HG03378 (cell line): ENCODE results near the gene C18orf32.
"Not testable (repeated sequence)": the region's sequence is repeated elsewhere in the genome, so short reads cannot be mapped to it uniquely, and the experiment has no call there.

Experiments
- ATAC-seq: cut with Tn5 transposase; IDR thresholded peaks from one replicate; pipeline ENCODE4 v1.9.1; 2021; ENCODE audit warnings: mild to moderate bottlenecking, moderate library complexity; ENCODE audit not compliant: unreplicated experiment

C18orf32 gene

DNA sequence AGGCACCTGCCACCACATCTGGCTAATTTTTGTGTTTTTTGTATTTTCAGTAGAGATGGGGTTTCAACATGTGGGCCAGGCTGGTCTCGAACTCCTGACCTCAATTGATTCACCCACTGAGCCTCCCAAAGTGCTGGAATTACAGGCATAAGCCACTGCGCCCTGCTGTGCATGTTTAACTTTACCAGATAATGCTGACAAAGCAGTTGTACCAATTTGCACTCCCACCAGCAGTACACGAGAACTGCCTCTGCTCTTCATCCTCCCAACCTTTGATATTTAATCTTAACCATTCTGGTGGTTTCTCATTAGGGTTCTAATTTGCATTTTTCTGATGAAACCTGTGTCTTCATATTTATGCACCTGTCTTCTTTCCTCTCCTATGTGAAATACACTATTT, 14.6 kb downstream of the C18orf32 start:
- ATAC-seq: no peak

DNA sequence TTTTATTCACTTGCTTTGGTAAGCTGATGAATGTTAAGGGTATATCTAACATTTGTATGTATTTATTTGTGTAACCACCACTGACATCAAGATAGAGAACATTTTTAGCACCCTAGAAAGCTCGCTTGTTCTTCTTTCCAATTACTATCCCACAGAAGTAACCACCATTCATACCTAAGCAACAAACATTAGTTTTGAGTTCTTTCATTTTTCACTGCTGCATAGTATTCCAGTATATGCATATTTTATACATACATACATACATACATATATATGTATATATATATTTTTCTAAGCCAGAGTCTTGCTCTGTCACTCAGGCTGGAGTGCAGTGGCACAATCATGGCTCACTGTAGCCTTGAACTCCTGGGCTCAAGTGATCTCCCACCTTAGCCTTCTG, 15.5 kb downstream of the C18orf32 start:
- no peak for ATAC-seq

DNA sequence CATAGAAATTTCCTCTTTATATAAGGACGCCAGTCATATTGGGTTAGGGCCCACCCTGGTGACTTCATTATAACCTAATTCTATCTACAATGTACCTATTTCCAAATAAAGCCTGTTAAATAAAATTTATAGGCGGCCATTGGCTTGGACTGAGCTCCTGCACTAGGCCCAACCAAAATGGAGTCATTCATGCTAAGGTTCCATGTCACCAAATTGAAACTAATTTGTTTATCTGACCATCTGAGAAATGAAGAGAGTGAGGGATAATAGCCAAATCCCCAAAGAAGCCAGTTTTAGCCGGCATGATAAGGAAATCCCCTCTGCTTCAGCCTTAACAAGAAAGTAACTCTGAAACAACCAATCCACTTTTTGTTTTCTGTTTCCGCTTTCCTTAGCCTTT, 19.4 kb downstream of the C18orf32 start:
- no peak for ATAC-seq

DNA sequence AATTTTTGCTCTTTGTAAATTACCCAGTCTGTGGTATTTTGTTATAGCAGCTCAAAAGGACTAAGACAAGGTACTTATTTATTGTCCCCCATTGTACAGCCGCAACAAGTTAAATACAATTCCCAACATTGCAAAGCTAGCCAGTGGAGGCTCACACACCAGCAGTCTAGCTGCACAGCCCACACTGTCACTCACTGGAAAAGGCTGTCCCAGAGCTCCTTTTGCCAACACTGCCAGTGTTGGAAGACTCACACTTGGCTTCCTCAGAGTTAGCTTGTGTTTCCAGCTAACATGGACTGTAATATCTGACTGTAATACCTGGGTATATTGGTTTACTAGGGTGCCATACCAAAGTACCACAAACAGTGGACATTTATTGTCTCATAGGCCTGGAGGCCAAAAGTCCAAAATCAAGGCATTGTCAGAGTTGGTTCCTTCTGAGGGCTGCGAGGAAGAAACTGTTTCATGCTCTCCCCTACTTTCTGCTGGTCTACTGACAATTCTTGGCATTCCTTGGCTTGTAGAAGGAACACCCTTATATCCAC, 19.9 kb downstream of the C18orf32 start:
- no peak for ATAC-seq

DNA sequence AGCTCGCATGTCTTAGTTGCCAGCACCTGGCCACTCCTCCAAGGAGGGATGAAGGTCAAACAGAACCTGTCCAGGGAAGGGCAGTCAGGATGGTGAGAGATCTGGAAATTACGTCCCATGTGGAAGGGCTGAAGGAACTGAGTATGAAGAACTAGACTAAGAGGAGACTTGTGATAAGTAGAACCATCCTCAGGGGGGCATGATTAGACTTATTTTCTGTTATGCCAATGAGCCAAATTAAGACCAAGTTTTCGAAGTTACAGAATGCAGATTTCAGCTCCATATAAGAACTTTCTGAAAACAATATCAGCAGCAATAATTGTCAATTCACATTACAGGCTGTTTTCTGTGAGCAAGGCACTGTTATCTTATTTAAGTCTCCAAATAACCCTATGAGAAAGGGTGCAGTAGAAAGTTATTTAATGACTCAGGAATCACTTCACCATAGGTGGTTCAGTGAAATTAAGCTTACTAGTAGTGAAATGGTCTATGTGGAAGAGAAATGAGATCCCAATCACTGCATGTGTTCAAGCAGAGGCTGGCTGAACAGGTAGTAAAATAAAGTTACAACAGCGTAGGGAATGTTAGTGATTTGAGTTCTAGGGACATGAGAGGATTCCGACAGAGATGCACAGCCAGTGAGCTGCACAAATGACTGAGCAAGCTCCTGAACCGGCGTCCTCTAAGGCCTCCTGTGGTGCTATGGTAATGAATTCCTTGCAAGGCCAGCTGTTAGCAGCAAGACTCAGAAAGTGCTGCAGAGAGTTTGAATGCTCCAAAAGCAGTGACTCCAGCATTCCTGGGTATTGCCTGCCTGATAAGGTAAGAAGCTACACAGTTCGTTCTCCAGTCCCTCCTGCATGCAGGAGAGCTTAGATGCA, 22.1 kb downstream of the C18orf32 start:
- no peak for ATAC-seq

DNA sequence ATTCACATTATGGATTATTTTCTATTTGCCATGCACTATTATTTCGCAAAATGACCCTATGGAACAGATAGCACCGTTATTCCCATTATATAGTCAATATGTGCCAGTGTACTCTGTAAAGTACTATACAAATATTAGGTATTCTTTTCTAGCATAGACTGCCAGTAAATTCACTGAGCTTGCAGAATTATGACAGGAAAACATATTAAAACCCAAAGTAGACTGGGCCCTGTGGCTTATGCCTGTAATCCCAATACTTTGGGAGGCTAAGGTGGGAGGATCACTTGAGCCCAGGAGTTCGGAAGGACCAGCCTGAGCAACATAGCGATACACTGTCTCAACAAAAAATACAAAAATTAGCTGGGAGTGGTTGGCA, 25.4 kb downstream of the C18orf32 start:
- no peak for ATAC-seq

DNA sequence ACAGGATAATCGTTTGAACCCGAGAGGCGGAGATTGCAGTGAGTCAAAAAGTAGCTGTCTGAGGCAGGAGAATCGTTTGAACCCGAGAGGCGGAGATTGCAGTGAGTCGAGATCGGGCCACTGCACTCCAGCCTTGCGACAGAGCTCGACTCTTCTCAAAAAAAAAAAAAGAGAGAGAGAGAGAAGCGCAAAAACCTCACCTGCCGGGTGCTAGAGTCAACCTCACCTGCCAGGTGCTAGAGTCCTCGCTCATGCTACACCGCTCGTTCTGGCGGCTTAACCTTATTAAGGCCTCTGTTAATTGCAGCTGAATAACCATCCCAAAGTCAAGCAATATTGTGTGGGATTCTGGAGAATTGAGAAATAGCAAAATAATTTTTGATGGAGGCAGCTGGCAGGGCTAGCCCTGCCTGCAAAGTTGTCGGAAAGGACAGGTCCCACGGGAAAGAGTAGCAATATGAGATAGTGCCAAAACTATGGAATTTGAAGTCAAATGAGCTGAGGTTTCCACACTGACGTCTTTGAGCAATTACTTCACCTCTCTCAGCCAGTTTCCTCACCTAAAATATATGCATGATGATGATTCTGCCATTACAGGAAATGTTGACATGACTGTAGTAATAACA, 25.9 kb downstream of the C18orf32 start:
- no peak for ATAC-seq

DNA sequence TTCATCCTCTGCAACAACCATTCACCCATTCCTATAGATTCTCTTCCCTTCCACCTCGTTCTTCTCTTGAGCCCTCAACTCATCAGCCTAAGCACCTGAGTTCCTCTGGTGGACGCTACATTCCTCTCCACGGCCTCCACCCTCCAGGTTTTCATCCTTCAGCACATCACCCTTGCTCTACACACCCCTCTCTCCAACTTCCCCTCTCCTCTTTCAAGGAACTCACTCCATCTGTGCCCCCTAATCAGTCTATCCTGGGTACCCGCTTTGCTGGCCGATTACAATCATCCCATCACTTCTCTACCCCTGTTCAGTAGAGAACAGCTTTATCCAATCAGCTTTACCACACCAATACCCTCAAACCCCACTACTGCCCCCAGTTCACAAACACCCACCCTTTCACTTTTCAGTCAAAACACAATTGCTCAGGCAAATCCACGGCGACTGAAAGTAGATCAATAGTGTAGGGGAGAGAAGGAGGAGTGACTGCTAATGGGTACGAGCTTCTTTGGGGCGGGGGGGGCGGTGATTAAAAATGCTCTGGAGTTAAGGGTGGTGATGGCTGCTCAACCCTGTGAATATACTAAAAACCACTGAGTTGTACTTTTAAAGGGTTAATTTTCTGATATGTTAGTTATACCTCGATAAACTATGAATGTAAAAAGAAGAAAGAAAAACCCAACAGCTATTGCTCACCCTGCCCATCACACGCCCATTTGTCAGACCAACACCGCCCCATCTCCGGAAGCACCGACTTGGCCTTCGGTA, 27.4 kb downstream of the C18orf32 start:
- ATAC-seq: peak; percentile 22

DNA sequence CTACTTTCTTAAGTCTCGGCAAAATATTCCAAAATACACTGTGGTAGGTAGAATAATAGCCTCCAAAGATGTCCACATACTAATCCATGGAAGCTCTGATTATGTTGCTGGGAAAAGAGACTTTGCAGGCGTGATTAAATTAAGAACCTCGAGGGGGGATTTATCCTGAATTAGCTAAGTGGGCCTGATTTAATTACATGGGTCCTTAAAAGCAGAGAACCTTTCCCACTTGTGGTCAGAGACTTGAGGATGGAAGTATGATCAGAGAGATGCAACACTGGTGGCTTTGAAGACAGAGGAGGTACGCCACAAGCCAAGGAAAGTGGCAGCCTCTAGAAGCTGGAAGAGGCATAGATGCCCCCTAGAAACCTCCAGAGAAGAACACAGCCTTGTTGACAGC, 29.4 kb downstream of the C18orf32 start:
- ATAC-seq: no peak

DNA sequence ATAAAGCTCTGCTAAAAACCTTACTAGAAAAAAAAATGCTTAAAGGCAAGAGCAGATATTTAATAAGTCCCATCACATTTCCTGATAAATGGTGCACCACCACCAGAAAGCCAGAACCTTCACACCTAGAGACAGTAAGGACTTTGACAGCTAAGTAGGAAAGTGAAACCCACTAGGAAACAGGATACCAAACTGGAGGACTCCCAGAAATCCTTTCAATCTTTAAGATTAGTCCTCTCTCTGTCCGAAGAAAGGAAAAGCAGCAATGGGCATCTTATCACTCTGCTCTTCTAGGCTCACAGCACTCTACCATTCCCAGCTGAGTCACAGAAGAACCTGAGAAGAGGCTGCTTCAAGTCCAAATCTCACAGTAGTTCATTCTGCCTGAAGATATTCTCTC, 30.2 kb downstream of the C18orf32 start:
- ATAC-seq: no peak

DNA sequence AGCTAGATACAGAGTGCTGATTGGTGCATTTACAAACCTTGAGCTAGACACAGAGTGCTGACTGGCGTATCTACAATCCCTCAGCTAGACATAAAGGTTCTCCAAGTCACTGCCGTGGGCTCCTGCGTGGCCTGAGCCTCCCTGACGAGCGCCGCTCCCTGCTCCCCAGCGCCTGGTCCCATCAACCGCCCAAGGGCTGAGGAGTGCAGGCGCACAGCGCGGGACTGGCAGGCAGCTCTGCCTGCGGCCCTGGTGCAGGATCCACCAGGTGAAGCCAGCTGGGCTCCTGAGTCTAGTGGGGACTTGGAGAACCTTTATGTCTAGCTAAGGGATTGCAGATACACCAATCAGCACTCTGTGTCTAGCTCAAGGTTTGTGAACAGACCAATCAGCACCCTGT, 34.5 kb downstream of the C18orf32 start:
- ATAC-seq: not testable (repeated sequence)

DNA sequence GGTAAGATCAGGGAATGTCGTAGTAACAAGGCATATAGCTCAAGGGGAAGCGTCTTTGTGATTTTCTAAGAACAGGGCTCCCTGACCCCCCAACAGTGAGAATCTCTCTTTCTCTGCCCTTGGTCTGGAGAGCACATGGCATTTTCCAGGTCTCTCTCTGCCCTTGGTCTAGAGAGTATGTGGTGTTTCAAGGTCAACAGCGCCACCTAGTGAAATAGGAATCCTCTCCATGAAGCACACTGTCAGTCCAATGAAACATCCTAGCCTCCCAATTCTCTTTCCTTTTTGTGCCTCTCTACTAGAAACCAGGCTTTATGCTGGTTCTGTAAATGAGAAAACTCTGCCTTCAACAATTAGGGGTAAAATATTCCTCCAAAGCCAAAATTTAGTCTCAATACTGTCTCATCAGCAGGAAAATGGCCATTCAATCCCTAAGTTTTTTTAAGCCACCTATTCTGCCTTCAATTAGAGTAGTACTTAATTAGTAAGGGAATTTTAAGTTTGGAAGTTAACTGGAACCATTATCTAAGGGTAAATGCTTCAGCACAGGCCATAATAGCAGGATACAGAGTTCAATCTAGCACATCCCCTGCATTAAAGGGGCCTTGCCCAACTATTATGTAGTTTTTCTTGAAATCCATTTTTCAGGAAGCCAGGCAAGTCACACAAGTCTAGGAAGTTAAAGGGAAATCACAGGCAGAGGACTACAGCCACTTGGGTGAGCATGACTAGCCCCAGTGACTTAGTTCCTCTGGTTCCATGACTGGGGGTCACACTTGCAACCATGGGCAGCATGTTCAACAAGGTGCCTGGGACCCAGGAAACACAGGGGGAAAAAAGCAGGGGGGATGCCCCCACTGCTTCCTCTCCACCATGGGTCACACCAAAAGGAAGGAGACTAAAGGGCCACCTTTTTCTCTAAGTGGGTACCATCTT, 39.0 kb downstream of the C18orf32 start:
- no peak for ATAC-seq

DNA sequence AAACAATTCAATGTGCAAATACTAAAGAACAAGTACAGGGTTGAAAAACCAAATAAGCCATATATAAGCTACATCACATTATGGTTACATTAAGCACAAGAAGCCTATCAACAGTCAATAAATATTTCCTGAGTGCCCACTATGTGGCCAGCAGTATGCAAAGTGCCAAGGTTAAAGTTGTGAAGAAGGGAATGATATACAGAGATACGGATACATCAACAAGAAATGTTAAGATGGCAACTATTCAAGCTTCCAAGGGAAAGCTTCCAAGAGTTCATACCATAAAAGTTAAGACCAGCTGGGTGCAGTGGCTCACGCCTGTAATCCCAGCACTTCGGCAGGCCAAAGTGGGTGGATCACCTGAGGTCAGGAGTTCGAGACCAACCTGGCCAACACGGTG, 40.6 kb downstream of the C18orf32 start:
- ATAC-seq: no peak

DNA sequence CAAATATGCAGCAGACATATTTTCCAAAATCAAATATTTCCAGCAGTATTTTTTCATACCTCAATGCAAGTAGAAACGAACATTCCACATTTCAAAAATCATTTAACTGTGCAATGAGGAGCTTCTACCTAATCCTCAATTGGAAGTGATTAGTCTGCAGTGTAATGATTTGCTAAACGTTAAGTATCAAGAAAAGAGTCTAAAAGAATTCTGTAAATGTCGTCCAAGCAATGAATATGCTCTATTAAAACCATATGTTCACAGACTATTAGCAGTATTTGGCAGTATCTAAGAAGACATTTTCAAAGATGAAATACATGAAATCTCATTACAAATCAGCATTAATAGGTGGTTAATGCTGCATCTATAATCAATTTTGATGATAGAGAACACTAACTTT, 42.5 kb downstream of the C18orf32 start:
- ATAC-seq: no peak

DNA sequence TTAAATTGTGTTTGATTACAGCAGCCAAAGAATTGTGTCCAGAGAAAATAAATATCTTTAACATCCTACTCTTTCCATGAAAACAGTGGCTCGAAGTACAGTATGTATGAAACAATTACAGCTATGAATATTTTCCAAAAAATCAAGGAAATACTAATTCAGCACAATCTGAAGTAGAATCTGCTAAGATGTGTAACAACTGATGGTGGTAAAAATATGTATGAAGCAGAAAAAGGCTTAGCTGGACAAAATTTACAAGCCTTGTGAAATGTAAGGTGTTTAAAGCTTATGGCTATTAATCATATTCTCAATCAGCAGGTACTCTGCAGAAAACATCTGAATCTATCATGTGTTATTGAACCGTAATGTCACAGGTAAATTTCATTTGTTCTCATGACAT, 43.2 kb downstream of the C18orf32 start:
- no peak for ATAC-seq

DNA sequence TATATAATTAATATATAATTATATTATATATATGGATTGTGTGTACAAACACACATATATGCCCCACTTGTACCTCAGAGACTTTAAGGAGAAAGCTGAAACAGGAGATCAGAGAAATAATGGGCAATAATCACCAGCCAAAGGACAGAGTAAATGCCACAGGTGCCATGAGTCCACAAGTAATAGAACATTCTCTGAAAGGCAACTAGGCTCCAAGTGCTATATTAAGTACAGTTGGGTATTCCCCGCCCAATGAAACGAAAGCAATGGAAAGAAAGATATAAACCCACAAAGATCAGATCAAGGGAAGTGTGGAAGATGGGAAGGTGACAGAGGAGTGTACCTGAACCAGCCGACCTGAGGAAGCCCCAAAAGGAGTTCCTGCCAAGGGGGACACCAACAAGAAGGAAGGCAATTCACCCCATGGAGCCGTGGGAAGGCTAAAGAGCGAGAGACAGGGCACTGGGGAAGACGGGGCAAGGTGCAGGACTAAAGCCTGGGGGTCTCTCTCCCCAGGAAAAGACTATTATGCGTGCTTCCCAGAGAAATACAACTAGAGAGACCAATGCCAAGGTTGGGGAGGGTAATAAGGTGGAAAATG, 45.6 kb downstream of the C18orf32 start:
- ATAC-seq: no peak

DNA sequence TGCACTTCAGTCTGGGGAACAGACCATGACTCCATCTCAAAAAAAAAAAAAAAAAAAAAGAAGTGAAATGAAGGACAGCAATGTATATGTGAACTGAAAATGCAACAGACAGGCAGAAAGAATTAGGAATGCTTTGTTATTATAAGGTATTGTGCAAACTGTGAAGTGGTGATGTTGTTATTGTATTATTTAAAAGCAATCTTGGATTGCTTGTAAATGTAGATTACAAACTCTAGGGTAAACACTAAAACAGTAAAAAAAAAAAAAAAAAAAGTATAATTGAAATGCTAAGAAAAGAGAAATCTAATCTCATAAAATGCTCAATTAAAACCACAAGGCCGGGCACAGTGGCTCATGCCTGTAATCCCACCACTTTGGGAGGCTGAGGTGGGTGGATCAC, 51.9 kb downstream of the C18orf32 start:
- no peak for ATAC-seq

DNA sequence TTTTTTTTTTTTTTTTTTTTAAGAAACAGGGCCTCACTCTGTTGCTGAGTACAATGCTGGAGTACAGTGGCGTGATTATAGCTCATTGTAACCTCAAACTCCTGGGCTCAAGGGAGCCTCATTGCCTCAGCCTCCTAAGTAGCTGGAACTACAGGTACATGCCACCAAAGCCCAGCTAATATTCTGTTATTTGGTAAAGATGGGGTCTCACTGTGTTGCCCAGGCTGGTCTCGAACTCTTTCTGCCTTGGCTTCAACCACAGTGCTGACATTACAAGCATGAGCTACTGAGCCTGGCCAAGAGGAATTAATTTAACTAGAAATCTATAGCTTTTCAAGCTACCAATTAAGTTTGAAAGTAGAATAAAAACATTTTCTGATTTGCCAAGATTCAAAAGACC, 54.4 kb downstream of the C18orf32 start:
- ATAC-seq: no peak

DNA sequence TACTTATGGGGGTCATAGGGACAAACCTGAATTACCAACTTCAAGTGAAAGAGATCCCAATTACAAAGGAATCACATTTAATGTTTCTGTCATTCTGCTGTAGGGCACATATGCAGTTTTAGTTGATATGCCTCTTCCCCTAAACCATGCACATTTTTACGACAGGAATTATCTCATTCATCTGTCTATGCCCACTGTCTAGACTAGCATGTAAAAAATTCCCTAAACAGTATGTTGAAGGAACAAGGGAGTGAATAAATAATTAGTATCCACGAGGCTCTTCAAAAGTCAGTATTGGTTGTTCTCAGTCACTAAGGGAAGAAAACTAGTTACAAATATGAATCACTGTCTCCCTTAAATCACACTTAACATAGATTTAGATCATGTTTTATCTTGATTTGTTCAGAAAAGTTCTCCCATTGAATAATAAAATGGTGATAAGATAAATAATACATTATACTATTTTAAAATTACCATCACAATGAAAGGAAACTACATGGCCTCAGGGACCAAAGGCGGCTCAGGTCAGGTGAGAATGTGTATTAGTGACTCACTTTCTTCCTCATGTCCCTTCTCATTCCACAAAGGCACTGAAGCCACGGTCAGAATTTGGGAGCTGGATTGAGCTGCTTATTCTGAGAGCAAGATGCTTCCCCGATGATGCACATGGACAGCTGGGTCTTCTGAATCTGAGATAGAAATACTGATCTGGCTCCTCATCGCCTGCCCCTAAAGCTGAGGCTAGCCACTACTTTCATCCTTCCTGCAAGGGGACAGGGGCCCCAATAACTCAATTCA, 55.7 kb downstream of the C18orf32 start:
- no peak for ATAC-seq
